SJCRH30 (cell line): Measurements from ENCODE around the gene SEMA3E. TPM values are rescaled to one million over a fixed set of nuclear protein-coding genes. Genes with fewer than 3 reads are reported as not detected.

Experiments used
- DNase-seq, 2 experiments: peaks; one replicate each; pipeline ENCODE4 v3.0.0-alpha.2; 2015 to 2020
- H3K27ac ChIP-seq: fragments of 250-450 bp; sonication (Bioruptor Pico); 2 replicates; pipeline ENCODE4 v1.5.1; 2020; ENCODE audit warnings: mild to moderate bottlenecking, moderate library complexity
- H3K27me3 ChIP-seq: fragments of 250-450 bp; sonication (Bioruptor Pico); 2 replicates; pipeline ENCODE4 v1.5.1; 2020; ENCODE audit warnings: mild to moderate bottlenecking, moderate library complexity
- H3K36me3 ChIP-seq: fragments of 250-450 bp; sonication (Bioruptor Pico); 2 replicates; pipeline ENCODE4 v1.5.1; 2020; ENCODE audit warnings: mild to moderate bottlenecking, moderate library complexity
- H3K4me1 ChIP-seq: fragments of 250-450 bp; sonication (Bioruptor Pico); 2 replicates; pipeline ENCODE4 v1.5.1; 2020; ENCODE audit warnings: mild to moderate bottlenecking, moderate library complexity
- H3K4me3 ChIP-seq: fragments of 250-450 bp; sonication (Bioruptor Pico); 2 replicates; pipeline ENCODE4 v1.5.1; 2020; ENCODE audit warnings: mild to moderate bottlenecking, moderate library complexity
- H3K9me3 ChIP-seq: fragments of 250-450 bp; sonication (Bioruptor Pico); replicated peaks from 2 replicates; pipeline ENCODE4 v1.5.1; 2020; ENCODE audit warnings: mild to moderate bottlenecking, moderate library complexity
- total RNA-seq: library from RNA; depleted of rRNA; stranded (reverse); fragments of >200 nt; shearing (Covaris generic); gene quantifications from 2 replicates; pipeline ENCODE4 v1.2.3, GENCODE V29; 2014

SEMA3E gene
- total RNA-seq, 1 experiment from 2014 or later: 0.53 TPM

DNA sequence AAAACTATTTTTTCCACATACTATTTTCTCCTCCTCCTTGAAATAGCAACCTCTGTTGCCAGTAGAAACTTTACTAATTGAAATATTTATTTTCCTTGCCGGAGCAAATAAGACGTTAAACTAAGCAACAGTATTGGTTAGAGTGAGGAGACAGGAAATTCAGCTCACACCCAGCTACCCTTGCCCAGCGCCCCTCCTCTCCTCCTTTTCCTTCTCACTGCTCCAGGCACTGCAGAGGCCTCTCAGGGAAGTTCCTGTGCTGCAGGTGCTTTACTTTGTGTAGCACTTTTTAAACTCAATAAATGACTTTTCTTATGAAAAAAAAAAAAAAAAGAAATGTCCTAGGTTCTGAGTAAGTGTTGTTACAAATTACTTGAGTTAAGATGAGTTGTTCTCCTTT is 134.0 kb downstream of the SEMA3E start:
- H3K27me3 ChIP-seq: no peaks in the 10 kb centered on the region
- no peak for DNase-seq

DNA sequence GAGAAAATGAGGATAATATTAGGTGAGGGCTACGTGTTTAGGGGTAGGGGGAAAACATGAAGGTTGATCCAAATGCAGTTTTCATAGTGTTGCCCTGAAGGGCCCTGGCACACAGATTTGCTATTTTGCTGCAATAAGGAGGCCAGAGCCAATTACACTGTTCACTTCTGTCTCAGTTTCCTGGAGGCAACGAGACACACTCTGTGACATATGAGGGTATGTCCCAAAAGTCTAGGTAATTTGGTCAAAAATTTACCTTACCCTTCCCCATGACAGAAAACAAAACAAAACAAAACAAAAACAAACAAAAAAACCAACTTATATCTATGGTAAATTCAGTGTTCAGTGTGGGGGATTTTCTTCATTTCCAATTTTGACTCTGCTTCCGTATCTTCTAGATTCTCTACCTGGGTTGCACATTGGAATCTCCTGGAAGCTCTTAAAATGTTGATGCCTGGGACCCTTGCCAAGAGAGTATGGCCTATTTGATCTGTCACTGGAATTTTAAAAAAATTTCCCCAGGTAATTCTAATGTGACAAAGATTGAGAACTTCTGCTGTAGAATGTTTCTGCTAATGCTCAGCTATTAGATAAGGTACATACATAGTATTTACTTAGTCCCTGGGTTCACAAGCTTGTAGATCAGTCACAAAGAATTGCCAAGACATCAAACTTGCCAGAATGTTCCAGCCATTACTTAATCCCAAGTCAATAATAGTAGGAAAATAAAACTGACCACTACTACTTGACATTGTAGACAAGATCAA is 139.5 kb downstream of the SEMA3E start:
- H3K36me3 ChIP-seq: no peaks in the 10 kb centered on the region
- no peak for DNase-seq
- H3K27ac ChIP-seq: no peak overlapping the region
- H3K4me3 ChIP-seq: no peak overlapping the region
- H3K4me1 ChIP-seq: no peaks in the 10 kb centered on the region
- H3K9me3 ChIP-seq: no peaks in the 10 kb centered on the region
- H3K27me3 ChIP-seq: no peaks in the 10 kb centered on the region

More for the DNA sequence above, 134.0 kb downstream of the SEMA3E start:
- Histone ChIP-seq H3K4me3 (no peak overlapping the region), H3K4me1 (peaks cover 3% of the 10 kb centered on the region; the same call in 1 of the 2 replicates), H3K27ac (no peak overlapping the region), H3K36me3 (no peaks in the 10 kb centered on the region), H3K9me3 (no peaks in the 10 kb centered on the region)

DNA sequence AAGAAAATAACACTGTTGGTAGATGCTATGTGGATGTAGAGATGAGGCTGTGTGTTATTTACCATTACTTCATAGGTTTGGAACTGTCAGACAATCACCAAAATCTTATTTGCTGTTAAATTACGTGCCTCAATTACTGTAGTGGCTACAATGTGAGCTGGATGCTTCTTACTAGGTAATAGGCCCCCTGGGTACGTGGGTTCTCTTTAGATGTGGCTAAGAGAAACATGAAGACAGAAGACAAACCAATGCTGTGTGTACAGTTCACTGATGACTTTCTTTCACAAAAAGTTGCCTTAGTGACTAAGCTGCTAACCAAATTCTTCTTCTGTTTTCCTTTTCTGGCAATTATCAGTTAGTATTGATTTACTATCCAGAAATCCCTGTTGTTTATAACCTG is 144.6 kb downstream of the SEMA3E start:
- H3K36me3 ChIP-seq: no peaks in the 10 kb centered on the region
- no peak overlapping the region for H3K27ac ChIP-seq
- no peaks in the 10 kb centered on the region for H3K27me3 ChIP-seq
- no peaks in the 10 kb centered on the region for H3K4me1 ChIP-seq
- no peaks in the 10 kb centered on the region for H3K9me3 ChIP-seq
- H3K4me3 ChIP-seq: no peak overlapping the region
- peak in 1 of 2 experiments; percentile 19 for DNase-seq

DNA sequence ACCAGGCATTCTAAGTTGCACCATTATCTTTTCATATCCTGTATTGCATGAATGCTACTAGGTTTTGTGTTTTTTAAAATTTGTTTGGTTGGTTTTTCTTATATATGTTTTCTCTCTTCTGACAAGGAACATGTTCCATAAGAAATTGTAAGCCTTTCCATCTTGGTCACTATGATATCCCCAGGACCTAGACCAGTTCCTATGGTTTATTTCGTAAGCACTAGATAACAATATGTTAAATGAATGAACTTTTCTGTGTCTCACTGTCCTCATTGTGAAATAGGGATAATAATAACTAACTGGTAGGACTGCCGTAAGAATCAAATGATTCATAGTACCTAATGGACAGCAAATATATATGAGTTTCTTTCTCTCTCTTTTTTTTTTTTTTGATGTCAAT is 146.3 kb downstream of the SEMA3E start:
- Histone ChIP-seq H3K27ac (no peak overlapping the region), H3K36me3 (no peaks in the 10 kb centered on the region), H3K27me3 (no peaks in the 10 kb centered on the region)

DNA sequence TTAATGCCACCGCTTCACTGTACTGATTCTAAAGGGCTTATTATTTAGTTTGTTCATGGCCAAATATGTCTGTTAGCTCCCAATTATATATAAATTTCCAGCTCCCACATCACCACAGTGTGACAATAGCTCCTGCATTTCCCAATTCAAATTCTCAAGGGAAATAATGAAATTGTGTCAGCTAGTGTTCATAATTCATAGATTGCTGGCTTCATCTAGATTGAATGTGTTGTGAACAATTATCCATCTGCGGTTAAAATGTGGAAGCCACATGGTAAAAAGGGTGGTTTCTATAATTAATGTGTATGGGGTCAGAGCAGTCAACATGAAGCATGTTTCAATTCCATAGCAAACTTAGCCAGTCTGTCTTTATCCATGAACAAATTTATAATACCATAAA is 154.3 kb downstream of the SEMA3E start:
- no peaks in the 10 kb centered on the region for H3K9me3 ChIP-seq
- DNase-seq: no peak
- H3K4me3 ChIP-seq: no peak overlapping the region
- H3K36me3 ChIP-seq: no peaks in the 10 kb centered on the region
- H3K27me3 ChIP-seq: no peaks in the 10 kb centered on the region
- H3K27ac ChIP-seq: no peak overlapping the region
- no peaks in the 10 kb centered on the region for H3K4me1 ChIP-seq

More for the DNA sequence above, 146.3 kb downstream of the SEMA3E start:
- Histone ChIP-seq H3K4me3 (no peak overlapping the region), H3K9me3 (no peaks in the 10 kb centered on the region), H3K4me1 (no peaks in the 10 kb centered on the region)
- DNase-seq: no peak

DNA sequence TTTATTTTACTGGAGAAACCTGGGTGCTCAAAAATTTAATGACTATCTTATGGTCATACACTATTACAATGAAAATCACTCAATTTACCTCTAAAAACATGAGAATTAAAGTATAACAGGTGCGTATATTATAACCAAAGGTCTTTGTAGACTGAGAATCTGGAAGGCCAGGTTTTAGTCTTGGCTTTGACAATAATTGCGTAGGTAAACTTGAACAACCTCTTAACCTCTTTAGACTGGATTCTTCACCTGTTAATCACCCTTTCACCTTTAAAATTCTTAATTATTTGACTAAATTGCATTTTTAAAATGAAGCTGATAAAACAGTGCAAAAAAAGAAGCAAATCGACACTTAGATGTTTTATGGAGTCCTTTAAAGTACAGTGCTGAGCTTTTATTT is 156.1 kb downstream of the SEMA3E start:
- Histone ChIP-seq H3K4me3 (no peak overlapping the region), H3K27ac (no peak overlapping the region), H3K27me3 (no peaks in the 10 kb centered on the region), H3K4me1 (no peaks in the 10 kb centered on the region), H3K9me3 (no peaks in the 10 kb centered on the region), H3K36me3 (no peaks in the 10 kb centered on the region)
- DNase-seq: no peak

DNA sequence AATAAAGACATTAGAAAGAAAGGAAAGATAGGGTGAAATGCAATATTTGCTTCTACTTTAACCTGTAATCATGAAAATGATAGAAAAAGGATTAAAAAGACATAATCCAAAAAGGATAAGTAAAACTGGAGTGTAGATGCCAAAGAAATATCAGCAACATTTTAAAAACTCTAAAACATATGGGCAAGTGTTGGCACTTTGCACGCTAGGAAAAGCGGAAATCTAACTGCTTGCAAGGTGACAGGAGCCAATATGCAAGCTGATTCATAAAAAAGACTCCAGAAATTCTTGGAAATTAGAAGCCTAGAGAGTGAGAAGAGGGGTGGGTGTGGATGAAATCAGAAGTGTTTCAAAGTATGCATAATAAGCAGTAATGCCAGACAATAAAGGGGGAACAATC is 161.1 kb downstream of the SEMA3E start:
- Histone ChIP-seq H3K4me1 (no peaks in the 10 kb centered on the region), H3K36me3 (no peaks in the 10 kb centered on the region), H3K27ac (no peak overlapping the region), H3K4me3 (no peak overlapping the region), H3K9me3 (no peaks in the 10 kb centered on the region), H3K27me3 (no peaks in the 10 kb centered on the region)
- no peak for DNase-seq

DNA sequence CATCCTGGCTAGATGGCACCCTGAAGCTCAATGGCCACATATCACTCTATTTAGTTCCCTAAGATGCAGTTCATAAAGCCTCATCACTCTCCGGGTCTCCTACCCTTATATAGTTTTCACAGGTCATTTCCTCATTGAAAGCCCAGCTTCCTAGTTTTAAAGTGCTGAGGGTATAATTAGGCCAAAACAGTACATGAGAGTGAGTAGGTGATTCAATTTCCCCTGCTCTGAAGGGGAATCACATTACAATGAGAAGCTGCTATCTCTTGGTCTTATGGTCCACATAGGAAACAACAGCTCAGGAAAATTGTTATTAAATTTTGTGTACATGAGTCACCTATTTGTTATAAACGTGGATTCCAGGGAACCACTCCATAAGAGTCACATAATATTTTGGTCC is 162.0 kb downstream of the SEMA3E start:
- Histone ChIP-seq H3K36me3 (no peaks in the 10 kb centered on the region), H3K27ac (no peak overlapping the region), H3K4me1 (no peaks in the 10 kb centered on the region), H3K9me3 (no peaks in the 10 kb centered on the region), H3K4me3 (no peak overlapping the region), H3K27me3 (no peaks in the 10 kb centered on the region)
- DNase-seq: no peak

DNA sequence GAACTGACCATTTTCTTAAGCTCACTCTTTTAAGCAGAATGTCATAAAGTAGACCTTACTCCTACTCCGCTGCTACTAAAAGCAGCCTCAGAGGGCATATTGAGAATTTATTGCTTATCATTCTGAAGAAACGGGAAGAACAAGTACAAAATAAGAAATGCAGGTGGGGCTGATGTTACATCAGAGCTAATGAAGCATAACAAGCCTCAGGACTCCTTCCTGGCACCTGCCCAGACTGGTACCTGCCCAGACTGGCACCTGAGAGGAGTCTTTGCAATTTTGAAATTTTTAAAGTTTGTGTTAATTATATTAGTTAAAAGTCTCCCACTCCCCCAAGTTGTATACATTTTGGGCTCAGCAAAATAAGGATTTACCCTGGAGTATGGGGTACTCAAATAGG is 162.4 kb downstream of the SEMA3E start:
- no peaks in the 10 kb centered on the region for H3K36me3 ChIP-seq
- H3K27ac ChIP-seq: no peak overlapping the region
- H3K27me3 ChIP-seq: no peaks in the 10 kb centered on the region
- H3K4me3 ChIP-seq: no peak overlapping the region
- no peaks in the 10 kb centered on the region for H3K4me1 ChIP-seq
- H3K9me3 ChIP-seq: no peaks in the 10 kb centered on the region
- DNase-seq: no peak

DNA sequence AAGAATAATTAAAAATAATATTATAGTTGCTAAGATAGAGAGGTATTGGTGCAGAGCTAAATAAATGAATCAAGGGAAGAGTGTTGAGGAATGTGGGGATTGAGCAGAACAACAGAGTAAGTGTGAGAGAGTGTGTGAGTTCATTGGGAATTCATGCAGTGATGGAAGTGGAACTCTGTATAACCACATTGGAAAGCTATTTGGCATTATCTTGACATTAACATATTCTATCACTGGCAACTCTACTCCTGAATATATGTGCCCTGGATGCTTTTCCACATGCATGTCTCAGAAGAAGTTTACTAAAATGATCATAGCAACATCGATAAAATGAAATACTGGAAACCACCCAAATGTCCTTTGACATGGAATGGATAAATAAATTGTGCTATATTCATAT is 164.1 kb downstream of the SEMA3E start:
- Histone ChIP-seq H3K27ac (no peak overlapping the region), H3K27me3 (no peaks in the 10 kb centered on the region), H3K36me3 (no peaks in the 10 kb centered on the region), H3K9me3 (no peaks in the 10 kb centered on the region), H3K4me3 (no peak overlapping the region), H3K4me1 (no peaks in the 10 kb centered on the region)
- DNase-seq: no peak

DNA sequence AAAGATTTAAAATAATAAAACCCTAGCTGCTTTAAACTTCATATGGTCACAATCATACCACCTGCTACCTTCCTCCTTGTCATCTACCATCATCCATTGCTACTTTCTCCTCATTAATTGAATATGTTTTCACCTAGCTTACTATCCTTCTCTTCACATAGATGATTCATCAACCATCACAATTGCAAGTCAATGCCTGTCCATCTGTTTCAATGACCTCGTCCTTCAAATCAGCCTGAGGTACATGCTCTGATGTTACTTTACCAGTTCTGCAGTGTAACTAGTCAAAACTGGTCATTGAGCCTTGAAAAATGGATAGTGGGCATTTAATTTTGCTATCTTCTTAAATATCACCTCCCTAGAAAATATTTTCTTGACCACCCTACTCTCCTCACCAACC is 164.7 kb downstream of the SEMA3E start:
- no peak overlapping the region for H3K4me3 ChIP-seq
- H3K27ac ChIP-seq: no peak overlapping the region
- no peaks in the 10 kb centered on the region for H3K4me1 ChIP-seq
- no peaks in the 10 kb centered on the region for H3K9me3 ChIP-seq
- H3K27me3 ChIP-seq: no peaks in the 10 kb centered on the region
- no peak for DNase-seq
- H3K36me3 ChIP-seq: no peaks in the 10 kb centered on the region

DNA sequence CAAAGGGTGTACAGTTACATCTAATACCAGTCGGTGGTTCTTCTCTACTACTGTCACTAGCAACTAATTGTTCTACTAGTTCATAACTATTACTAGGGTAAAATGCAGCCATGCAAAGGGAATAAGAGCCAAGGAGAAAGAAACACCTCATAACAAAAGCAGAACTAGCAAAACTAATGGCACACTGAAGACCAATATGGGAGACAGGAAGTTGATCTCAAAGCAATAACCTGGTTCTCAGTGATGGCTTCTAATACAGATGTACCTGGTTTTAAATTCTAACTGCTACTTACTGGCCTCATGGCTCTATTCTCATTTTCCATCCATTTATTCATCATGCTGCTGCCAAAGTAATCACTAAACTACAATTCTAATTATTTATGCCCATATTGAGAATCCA is 170.3 kb downstream of the SEMA3E start:
- Histone ChIP-seq H3K27me3 (no peaks in the 10 kb centered on the region), H3K36me3 (no peaks in the 10 kb centered on the region), H3K4me3 (no peak overlapping the region), H3K4me1 (no peaks in the 10 kb centered on the region), H3K9me3 (no peaks in the 10 kb centered on the region), H3K27ac (no peak overlapping the region)
- no peak for DNase-seq

DNA sequence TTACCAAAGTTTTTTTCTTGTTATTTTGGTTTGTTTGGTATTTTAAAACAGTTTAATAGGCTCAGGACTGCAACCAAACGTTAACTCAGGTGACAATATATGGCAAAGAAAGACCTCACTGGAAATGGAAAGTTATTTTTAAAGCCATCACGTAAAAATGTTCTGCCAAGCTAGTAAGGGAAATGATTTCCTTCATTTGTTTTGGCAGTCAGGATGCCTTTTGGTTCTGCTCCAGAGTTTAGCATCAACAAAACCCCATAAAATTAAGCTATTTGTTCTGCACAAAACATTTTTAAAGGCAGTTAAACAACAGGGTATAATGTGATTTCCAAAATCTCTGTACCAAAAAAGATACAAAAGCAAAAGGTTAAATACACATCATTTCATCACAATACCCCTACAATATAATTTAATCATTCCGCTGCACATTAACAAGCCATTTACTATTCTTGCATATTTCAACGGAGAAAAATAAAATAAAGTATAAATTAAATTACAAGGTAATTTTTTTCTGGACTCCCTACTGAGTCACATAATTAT is 172.4 kb downstream of the SEMA3E start:
- Histone ChIP-seq H3K27ac (no peak overlapping the region), H3K4me3 (no peak overlapping the region), H3K27me3 (no peaks in the 10 kb centered on the region), H3K36me3 (no peaks in the 10 kb centered on the region), H3K9me3 (no peaks in the 10 kb centered on the region), H3K4me1 (peaks cover 7% of the 10 kb centered on the region; the same call in 1 of the 2 replicates)
- DNase-seq: no peak

DNA sequence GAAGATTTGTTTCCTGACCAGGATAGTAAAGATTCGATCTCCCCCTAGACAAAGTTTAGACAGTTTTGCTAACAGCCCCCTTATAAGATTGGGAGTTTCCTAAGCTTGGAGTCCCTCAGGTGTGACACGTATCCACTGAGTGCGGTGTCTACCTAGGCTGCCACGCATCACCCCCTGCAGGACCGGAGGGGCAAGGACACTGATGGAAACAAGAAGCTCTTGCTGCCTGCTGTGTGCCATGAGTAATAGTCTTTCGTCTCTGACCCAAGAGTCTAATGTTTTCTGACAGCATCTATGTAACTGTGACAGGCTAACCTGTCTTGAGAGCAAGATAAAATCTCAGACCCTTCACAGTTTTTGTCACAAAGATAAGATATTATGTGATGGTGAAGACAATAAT is 173.5 kb downstream of the SEMA3E start:
- no peaks in the 10 kb centered on the region for H3K27me3 ChIP-seq
- H3K36me3 ChIP-seq: no peaks in the 10 kb centered on the region
- H3K4me3 ChIP-seq: no peak overlapping the region
- no peak overlapping the region for H3K27ac ChIP-seq
- H3K9me3 ChIP-seq: no peaks in the 10 kb centered on the region
- DNase-seq: no peak
- H3K4me1 ChIP-seq: peaks cover 7% of the 10 kb centered on the region; the same call in 1 of the 2 replicates

DNA sequence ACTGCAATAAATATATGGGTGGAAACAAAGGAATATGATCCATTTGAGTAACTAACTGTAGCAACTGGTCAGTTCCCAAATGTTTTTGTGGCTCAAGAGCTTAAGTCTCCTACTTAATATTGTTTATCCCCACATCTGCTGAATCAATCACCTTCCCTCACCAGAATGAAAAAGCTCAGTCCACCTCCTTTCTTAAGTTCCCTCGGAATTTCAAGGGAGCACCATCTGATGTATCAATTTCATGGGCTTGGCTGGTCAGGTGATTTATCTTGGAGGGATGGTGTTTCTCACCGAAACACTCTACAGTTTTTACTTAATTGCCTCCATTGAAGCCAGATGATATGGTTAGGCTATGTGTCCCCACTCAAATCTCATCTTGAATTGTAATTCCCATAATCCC is 176.6 kb downstream of the SEMA3E start:
- H3K9me3 ChIP-seq: no peaks in the 10 kb centered on the region
- peak in 1 of 2 experiments; percentile 34 for DNase-seq
- no peak overlapping the region for H3K4me3 ChIP-seq
- no peaks in the 10 kb centered on the region for H3K27me3 ChIP-seq
- H3K4me1 ChIP-seq: peaks cover 11% of the 10 kb centered on the region
- no peaks in the 10 kb centered on the region for H3K36me3 ChIP-seq
- no peak overlapping the region for H3K27ac ChIP-seq

DNA sequence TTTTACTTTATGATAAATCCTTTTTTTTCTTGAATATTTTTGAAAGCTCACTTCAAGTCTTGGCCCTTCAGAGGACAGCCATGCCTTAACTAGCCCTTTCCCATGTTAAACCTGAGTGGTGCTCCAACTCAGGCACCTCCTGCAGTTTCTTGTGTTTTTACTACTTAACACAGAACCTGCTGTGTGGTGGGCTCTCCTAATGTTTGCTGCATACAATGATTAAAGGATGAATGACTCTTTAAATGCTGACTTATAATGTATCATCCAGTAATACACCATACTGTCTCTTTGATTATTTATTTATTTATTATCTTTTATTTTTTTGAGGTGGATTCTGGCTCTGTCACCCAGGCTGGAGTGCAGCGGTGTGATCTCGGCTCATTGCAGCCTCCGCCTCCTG is 179.4 kb downstream of the SEMA3E start:
- DNase-seq: peak in 1 of 2 experiments; percentile 11
- no peaks in the 10 kb centered on the region for H3K36me3 ChIP-seq
- peaks cover 11% of the 10 kb centered on the region for H3K4me1 ChIP-seq
- no peaks in the 10 kb centered on the region for H3K9me3 ChIP-seq
- peak overlapping the region; percentile 53; the same call in 1 of the 2 replicates for H3K27ac ChIP-seq
- H3K4me3 ChIP-seq: no peak overlapping the region
- no peaks in the 10 kb centered on the region for H3K27me3 ChIP-seq
